HG02885 (cell line): ENCODE data around the gene PER2.
"Not testable (repeated sequence)": the region's sequence is repeated elsewhere in the genome, so short reads cannot be mapped to it uniquely, and the experiment has no call there.

Experiments
- ATAC-seq: cut with Tn5 transposase; IDR thresholded peaks from one replicate; pipeline ENCODE4 v1.9.1; 2021; ENCODE audit warnings: mild to moderate bottlenecking; ENCODE audit not compliant: unreplicated experiment, poor library complexity

The PER2 gene

DNA sequence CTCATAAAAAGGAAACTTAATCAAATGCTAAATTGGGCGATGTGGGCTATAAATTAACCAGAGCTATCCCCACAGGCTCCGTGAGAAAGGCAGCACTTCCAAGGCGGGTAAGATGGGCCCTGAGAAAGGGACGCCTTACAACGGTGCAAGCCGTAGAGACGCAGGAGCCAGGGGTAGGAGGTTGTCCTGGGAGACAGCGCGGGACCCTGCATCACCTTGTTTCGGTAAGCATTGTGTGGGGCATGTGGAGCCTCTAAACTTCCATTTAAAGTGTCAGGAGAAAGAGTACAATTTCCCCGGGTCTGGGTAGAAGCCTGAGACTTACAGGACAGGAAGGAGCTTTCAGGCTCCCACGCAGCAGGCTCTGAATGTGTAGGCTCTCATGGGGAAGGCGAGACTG is 1.2 kb upstream of the PER2 start:
- no peak for ATAC-seq

GRCh38 chr2:238288650-238289573 is 502 bp upstream of the PER2 start:
- ATAC-seq: peak; percentile 91

DNA sequence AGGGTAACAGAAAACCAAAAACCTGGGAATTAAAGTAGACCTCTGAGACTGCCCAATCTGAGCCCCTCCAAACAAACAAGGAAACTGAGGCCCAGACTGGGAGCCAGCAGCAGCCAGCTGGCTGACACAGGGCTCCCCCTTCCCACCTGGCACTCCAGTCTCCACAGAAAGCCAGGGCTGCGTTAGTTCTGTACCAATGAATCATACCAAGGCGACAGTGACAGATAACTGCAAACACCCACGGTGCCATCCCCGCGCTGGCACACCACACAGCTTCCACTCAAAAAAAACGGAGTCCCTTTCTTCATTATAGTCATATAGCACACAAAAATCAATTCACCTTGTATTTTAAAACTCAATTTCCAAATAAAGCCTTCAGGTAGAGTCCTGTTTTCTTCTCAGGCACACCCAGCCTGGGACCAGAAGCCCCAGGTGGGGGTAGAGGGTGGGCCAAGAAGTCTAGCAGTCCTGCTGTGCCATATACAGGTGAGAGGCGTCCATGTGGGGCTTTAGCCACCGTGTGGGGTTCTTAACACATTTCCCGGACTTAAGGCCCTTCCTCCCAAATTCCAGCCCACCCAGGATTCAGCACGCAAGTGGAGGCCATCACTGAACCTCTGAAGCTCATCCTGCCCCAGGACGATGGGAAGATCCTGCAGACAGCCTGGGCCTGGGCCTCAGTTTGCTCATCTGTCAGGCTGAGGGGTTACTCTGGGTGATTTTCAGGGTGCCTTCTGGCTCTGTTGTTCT is 1.2 kb downstream of the PER2 start:
- ATAC-seq: no peak

GRCh38 chr2:238286551-238286950 is 1.9 kb downstream of the PER2 start:
- no peak for ATAC-seq

- no peak for ATAC-seq
These were observed 2.3 kb downstream of the PER2 start for GRCh38 chr2:238286095-238286494.

DNA sequence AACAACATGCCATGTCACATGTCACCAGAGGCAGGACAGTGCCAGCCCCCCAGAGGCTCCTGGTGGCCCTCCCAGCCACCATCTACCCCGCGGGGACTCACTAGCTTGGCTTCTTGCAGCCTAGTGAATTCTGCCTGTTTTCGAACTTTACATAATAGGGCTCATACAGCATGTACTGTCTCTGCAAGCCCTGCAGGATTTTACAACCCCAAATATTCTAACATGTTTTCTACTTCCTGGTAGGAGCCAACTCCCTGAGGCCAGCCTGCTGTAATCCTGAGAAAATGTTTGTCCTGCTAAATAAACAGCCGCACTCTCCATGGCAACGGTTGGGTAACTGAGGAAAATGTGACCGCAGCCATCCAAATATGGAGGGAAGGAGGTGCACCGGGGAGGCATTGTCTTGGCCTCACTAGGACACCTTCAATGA is 2.7 kb downstream of the PER2 start:
- ATAC-seq: no peak

DNA sequence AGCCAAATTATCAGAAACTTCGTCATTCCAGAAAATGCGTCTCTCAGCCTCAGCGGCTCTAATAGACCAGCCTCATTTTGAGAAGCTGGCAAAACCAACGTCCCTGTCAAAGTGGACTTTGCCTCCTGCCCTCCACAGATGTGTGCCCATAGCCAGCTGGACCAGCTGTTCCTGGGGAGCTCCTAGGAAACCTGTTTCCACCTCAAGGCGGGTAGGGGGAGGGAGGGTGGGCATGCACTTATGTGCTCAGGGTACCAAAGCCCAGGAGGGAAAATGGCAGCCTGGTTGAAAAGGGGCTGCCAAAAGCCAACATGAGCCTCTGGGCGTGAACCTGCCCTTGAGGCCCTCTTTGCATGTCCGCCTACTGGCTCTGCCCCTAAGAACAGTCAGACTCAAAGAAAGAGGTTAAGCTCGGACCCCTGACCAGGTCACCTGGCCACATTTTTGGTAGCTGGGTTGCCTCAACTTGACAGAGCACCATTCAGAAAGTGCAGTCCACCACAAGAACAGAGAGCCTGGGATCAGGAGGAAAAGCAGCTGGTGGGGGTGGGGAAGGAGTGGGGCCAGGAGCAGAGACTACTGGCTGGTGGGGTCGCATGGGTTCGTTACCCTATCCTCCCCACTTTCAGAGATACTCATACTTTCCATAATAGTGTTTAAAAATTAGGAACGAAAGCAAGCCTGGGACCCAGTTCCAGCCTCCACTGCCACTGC is 3.5 kb downstream of the PER2 start:
- ATAC-seq: no peak

DNA sequence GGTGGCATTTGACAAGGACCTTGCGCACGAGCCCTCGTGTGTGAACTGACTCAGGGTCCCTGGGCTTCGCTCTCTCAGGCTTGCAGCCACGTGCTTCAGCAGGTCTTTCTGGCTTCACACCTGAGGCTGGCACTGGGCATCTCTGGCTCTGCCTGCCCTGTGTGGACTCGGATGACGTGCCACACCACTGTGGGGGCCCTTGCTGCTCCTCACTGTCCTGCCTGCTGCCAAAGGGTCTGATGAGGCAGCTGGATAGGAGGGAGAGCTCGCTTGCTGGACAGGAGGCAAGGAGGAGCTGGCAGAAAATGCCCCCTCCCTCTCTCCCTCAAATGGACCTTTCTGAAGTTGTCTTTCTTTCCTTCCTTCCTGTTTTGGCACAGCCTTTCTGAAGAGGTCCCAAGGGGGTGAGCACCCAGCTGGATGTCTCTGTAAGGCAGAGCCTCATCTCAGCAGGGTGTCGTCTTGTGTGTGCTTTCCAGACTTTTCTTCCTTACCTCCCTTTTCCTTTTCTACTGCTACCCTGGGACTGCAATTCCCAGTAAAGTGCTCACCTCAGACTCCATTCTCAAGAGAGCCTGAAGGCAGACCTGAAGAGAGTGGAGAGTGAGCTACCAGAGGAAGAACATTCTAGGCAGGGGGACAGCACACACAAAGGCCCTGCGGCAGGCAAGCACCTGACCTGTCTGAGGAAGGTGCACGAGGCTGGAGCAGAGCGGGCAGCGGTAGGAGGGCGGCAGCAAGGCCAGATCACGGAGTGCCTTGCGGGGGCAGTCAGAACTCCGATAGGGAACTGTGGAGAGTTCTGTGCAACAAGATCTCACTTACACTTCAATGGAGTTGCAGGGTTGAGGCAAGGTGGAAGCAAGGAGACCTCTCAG is 5.3 kb downstream of the PER2 start:
- ATAC-seq: no peak

DNA sequence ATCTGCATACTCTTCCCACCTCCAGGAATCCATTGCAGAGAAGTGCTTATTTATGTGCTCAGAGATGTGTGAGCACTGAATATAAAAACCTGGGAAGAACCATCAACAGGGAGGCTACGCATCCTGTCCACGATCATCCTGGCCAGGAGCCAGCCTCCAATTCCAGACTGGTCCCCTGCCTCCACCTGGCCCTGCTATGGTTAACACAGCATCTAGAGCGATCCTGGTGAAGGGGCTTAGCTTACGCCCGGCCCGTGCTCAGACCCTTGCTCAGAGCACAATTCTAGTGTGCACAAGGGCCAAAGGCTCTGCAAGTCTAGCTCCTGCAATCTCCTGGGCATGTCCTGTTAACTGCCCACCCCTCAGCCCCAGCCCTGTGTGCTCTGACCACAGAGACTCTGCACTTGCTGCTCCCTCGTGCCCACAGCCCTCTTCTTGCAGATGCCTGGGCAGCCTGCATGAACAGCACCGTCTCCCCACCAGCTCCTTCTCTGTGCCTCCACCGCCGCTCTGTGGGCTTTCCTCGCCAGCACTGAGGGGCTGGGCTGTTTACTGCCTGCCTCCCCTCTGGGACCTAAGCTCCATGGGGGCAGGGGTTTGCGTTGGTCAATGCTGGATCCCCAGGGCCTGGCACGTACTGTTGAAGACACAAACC is 6.5 kb downstream of the PER2 start:
- no peak for ATAC-seq

- no peak for ATAC-seq
These were observed 8.2 kb downstream of the PER2 start for GRCh38 chr2:238280083-238280825.

GRCh38 chr2:238279324-238279682 is 9.1 kb downstream of the PER2 start:
- ATAC-seq: no peak

- ATAC-seq: no peak
These were observed 9.6 kb downstream of the PER2 start for GRCh38 chr2:238278626-238279323.

GRCh38 chr2:238277695-238278094 is 10.7 kb downstream of the PER2 start:
- no peak for ATAC-seq

DNA sequence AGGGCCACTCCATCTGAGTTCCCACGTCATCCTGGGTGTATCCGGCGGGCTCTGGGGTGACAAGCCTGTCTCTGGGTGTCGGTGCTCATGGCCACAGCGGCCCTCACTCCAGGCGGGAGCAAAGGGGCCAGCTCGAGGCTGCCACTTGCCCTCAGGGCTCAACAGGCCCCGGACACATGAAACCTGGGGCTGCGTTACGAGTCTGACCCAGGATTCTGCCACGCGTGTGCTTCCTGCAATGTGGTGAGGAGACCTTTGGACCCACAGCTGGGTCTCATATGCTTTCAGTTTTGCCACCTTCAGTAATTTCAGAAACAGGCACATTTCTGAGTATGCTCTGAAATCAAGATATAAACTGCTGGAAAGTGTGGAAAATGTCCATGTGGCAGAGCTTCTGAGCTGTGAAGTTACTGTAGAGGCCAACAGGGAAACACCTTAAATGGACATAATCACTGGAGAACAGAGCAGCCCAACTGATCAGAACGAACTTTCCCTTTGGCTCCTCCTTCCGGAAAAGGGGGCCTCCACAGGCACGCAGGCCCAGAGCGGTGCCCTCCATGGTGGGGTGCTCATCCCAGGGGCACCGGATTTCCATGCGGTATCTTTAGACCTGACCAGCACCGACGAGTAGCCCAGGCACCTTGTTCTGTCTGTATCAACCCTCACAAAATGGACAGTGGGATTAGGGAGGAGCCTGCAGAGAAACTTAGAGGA is 14.1 kb downstream of the PER2 start:
- ATAC-seq: no peak

- ATAC-seq: not testable (repeated sequence)
These were observed 15.0 kb downstream of the PER2 start for GRCh38 chr2:238273433-238273832.

DNA sequence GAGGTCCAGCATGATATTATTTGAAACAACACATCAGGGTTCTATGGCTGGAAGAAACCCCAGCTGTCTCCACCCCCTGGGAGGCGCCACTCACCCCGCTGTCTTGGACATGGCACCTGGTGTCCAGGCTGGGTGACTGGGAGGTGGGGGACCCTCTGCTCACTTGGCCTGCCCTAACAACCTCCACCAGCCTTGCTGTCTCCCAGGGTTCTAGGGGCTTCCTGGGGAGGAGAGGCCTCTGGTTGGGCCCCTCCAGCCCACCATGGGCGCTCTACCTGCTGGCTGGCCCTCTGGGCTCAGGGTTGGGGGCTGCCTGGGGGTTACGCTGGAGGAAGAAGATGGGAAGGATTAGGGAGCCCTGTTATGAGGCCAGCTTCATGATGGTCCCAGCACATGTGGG is 16.3 kb downstream of the PER2 start:
- ATAC-seq: no peak

DNA sequence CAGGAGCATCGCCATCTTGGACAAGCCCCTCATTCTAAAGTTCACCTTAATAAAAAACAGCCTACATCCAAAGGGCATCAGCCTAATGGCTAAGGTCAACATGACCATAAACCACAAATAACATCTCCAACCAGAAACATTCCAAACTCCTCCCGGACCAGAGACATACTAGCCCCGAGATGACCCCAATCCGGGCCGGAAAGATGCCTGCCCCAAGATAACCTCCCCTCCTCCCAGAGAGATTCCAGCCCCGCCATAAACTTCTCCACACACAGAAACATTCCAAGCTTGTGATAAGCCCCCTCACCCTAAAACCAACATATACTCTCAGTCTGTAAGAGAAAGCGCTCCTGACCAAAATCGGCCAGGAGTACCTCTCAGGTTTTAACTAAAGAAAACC is 16.7 kb downstream of the PER2 start:
- not testable (repeated sequence) for ATAC-seq
